Mammary epithelial cell (primary cell): ENCODE data around the gene PAH.

ENCODE experiments used
- EZH2 ChIP-seq: IDR thresholded peaks from 2 replicates; pipeline ENCODE4 v1.6.1; 2012; ENCODE audit warnings: low read length, inconsistent platforms, borderline replicate concordance
- TF ChIP-seq, protein P1 (sequence below), 2 donors: IDR thresholded peaks in 1 of 2; conservative IDR thresholded peaks in 1 of 2; 2 replicates each; pipeline ENCODE4 v1.5.1; 2011 to 2012; ENCODE audit warnings: inconsistent platforms in 2 of 2, low read length in 2 of 2, mild to moderate bottlenecking in 2 of 2, control low read depth in 1 of 2, low read depth in 1 of 2; ENCODE audit not compliant: insufficient read depth in 1 of 2; ENCODE audit errors: extremely low read depth in 1 of 2

DNA sequence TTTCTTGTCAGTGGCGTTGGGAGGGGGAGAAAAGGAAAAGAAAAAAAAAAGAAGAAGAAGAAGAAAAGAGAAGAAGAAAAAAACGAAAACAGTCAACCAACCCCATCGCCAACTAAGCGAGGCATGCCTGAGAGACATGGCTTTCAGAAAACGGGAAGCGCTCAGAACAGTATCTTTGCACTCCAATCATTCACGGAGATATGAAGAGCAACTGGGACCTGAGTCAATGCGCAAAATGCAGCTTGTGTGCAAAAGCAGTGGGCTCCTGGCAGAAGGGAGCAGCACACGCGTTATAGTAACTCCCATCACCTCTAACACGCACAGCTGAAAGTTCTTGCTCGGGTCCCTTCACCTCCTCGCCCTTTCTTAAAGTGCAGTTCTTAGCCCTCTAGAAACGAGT is 42.3 kb upstream of the PAH start:
- TF ChIP-seq, protein P1, sequence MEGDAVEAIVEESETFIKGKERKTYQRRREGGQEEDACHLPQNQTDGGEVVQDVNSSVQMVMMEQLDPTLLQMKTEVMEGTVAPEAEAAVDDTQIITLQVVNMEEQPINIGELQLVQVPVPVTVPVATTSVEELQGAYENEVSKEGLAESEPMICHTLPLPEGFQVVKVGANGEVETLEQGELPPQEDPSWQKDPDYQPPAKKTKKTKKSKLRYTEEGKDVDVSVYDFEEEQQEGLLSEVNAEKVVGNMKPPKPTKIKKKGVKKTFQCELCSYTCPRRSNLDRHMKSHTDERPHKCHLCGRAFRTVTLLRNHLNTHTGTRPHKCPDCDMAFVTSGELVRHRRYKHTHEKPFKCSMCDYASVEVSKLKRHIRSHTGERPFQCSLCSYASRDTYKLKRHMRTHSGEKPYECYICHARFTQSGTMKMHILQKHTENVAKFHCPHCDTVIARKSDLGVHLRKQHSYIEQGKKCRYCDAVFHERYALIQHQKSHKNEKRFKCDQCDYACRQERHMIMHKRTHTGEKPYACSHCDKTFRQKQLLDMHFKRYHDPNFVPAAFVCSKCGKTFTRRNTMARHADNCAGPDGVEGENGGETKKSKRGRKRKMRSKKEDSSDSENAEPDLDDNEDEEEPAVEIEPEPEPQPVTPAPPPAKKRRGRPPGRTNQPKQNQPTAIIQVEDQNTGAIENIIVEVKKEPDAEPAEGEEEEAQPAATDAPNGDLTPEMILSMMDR (conservative IDR thresholded peaks at IDR 0.05 in 1 of 2, IDR thresholded peaks at IDR 0.05 in 1 of 2; ENCODE audit: extremely low read depth in 1 of 2, insufficient read depth in 1 of 2, low read depth in 1 of 2, low read length in 2 of 2): no peak
- TF ChIP-seq EZH2: peak; percentile 21
